H9 (cell line): ENCODE measurements around the gene TSC22D3. TPM values are rescaled to one million over a fixed set of nuclear protein-coding genes. Genes with fewer than 3 reads are reported as not detected.
A peak's percentile ranks its signal among the peaks of the same experiment; 100 is the strongest.

ENCODE experiments used
- DNase-seq: peaks from one replicate; pipeline ENCODE4 v3.0.0-alpha.2; 2017
- H2AFZ ChIP-seq: one replicate; pipeline ENCODE4 v1.6.1; 2013; ENCODE audit warnings: mild to moderate bottlenecking, low read length, control low read depth, moderate library complexity
- H2AK5ac ChIP-seq: 2 replicates; pipeline ENCODE4 v1.6.1; 2013; ENCODE audit warnings: low read length, control low read depth, mixed read lengths; ENCODE audit not compliant: insufficient read length
- H2BK120ac ChIP-seq: one replicate; pipeline ENCODE4 v1.6.1; 2013; ENCODE audit warnings: low read depth, mild to moderate bottlenecking, low read length, control low read depth, inconsistent platforms; ENCODE audit not compliant: poor library complexity, severe bottlenecking
- H2BK12ac ChIP-seq: 2 replicates; pipeline ENCODE4 v1.6.1; 2013; ENCODE audit warnings: low read length, control low read depth, mixed read lengths, low read depth; ENCODE audit not compliant: insufficient read length
- H2BK15ac ChIP-seq: 2 replicates; pipeline ENCODE4 v1.6.1; 2013; ENCODE audit warnings: low read depth, low read length, control low read depth
- H2BK20ac ChIP-seq: one replicate; pipeline ENCODE4 v1.6.1; 2013; ENCODE audit warnings: low read depth, mild to moderate bottlenecking, low read length, control low read depth, inconsistent platforms; ENCODE audit not compliant: poor library complexity, severe bottlenecking
- H2BK5ac ChIP-seq: 2 replicates; pipeline ENCODE4 v1.6.1; 2013; ENCODE audit warnings: low read length, control low read depth, mixed read lengths; ENCODE audit not compliant: insufficient read length
- H3K14ac ChIP-seq: 2 replicates; pipeline ENCODE4 v1.6.1; 2013; ENCODE audit warnings: low read length, control low read depth; ENCODE audit not compliant: insufficient read depth
- H3K18ac ChIP-seq: 2 replicates; pipeline ENCODE4 v1.6.1; 2013; ENCODE audit warnings: low read depth, mild to moderate bottlenecking, mixed read lengths, low read length, control low read depth; ENCODE audit not compliant: insufficient read length
- H3K23ac ChIP-seq: 2 replicates; pipeline ENCODE4 v1.6.1; 2013; ENCODE audit warnings: low read length, control low read depth, mixed read lengths, low read depth; ENCODE audit not compliant: insufficient read length
- H3K23me2 ChIP-seq: 2 replicates; pipeline ENCODE4 v1.6.1; 2013; ENCODE audit warnings: low read depth, mild to moderate bottlenecking, mixed read lengths, low read length, control low read depth; ENCODE audit not compliant: insufficient read length, poor library complexity, severe bottlenecking
- H3K27ac ChIP-seq: 2 replicates; pipeline ENCODE4 v1.5.1; 2013; ENCODE audit warnings: low read length, control low read depth, mixed read lengths, low read depth; ENCODE audit not compliant: insufficient read length
- H3K27me3 ChIP-seq: 2 replicates; pipeline ENCODE4 v1.6.1; 2013; ENCODE audit warnings: low read length, control low read depth, inconsistent platforms; ENCODE audit not compliant: insufficient read depth
- H3K4ac ChIP-seq: 2 replicates; pipeline ENCODE4 v1.6.1; 2013; ENCODE audit warnings: low read depth, mild to moderate bottlenecking, control low read depth, inconsistent platforms, low read length, moderate library complexity
- H3K4me1 ChIP-seq: 2 replicates; pipeline ENCODE4 v1.6.1; 2013; ENCODE audit warnings: low read length, control low read depth, inconsistent platforms; ENCODE audit not compliant: insufficient read depth
- H3K4me2 ChIP-seq: 2 replicates; pipeline ENCODE4 v1.6.1; 2013; ENCODE audit warnings: low read length, control low read depth, mixed read lengths; ENCODE audit not compliant: insufficient read length, insufficient read depth
- H3K56ac ChIP-seq: 2 replicates; pipeline ENCODE4 v1.6.1; 2013; ENCODE audit warnings: low read depth, mild to moderate bottlenecking, mixed read lengths, low read length, control low read depth; ENCODE audit not compliant: insufficient read length
- H3K79me1 ChIP-seq: 2 replicates; pipeline ENCODE4 v1.6.1; 2013; ENCODE audit warnings: low read depth, mild to moderate bottlenecking, moderate library complexity, low read length, control low read depth, inconsistent platforms; ENCODE audit not compliant: insufficient read depth, poor library complexity, severe bottlenecking
- H3K79me2 ChIP-seq: 2 replicates; pipeline ENCODE4 v1.6.1; 2013; ENCODE audit warnings: low read length, control low read depth, inconsistent platforms; ENCODE audit not compliant: insufficient read depth
- H3K9ac ChIP-seq: 2 replicates; pipeline ENCODE4 v1.6.1; 2013; ENCODE audit warnings: low read length, control low read depth, mixed read lengths; ENCODE audit not compliant: insufficient read length; ENCODE audit errors: extremely low read depth
- H3K9me3 ChIP-seq: one replicate; pipeline ENCODE4 v1.6.1; 2013; ENCODE audit warnings: low read depth, low read length, inconsistent platforms; ENCODE audit not compliant: control insufficient read depth
- H3T11ph ChIP-seq: one replicate; pipeline ENCODE4 v1.6.1; 2013; ENCODE audit warnings: mild to moderate bottlenecking, low read length, control low read depth, inconsistent platforms
- H4K20me1 ChIP-seq: one replicate; pipeline ENCODE4 v1.6.1; 2013; ENCODE audit not compliant: control insufficient read depth, insufficient read length, insufficient read depth
- H4K5ac ChIP-seq: 2 replicates; pipeline ENCODE4 v1.6.1; 2013; ENCODE audit warnings: low read depth, mild to moderate bottlenecking, mixed read lengths, low read length, control low read depth; ENCODE audit not compliant: insufficient read length
- H4K8ac ChIP-seq: replicated peaks from 2 replicates; pipeline ENCODE4 v1.6.1; 2013; ENCODE audit warnings: low read length, control low read depth, mixed read lengths, low read depth; ENCODE audit not compliant: insufficient read length
- H4K91ac ChIP-seq: 2 replicates; pipeline ENCODE4 v1.6.1; 2013; ENCODE audit warnings: low read depth, mild to moderate bottlenecking, moderate library complexity, mixed read lengths, low read length, control low read depth; ENCODE audit not compliant: insufficient read length
- H3K27ac Mint-ChIP-seq, 3 experiments: 2 replicates in 2 of 3; 3 replicates in 1 of 3; pipeline ENCODE4 v1.8.0; 2020 to 2021; ENCODE audit warnings: mixed read lengths in 3 of 3, mild to moderate bottlenecking in 1 of 3, moderate library complexity in 1 of 3
- H3K27me3 Mint-ChIP-seq: 2 replicates; pipeline ENCODE4 v1.8.0; 2021; ENCODE audit warnings: low read depth, mild to moderate bottlenecking, moderate library complexity, mixed read lengths
- H3K36me3 Mint-ChIP-seq, 3 experiments: 2 replicates in 2 of 3; 3 replicates in 1 of 3; pipeline ENCODE4 v1.8.0; 2020 to 2021; ENCODE audit warnings: low read depth in 3 of 3, mixed read lengths in 3 of 3; ENCODE audit not compliant: insufficient read depth in 1 of 3
- H3K4me1 Mint-ChIP-seq, 2 experiments: 2 replicates each; pipeline ENCODE4 v1.8.0; 2020; ENCODE audit warnings: mixed read lengths in 2 of 2
- H3K4me3 Mint-ChIP-seq, 2 experiments: 2 replicates in 1 of 2; 3 replicates in 1 of 2; pipeline ENCODE4 v1.8.0; 2020 to 2021; ENCODE audit warnings: mild to moderate bottlenecking in 2 of 2, mixed read lengths in 2 of 2, moderate library complexity in 1 of 2
- H3K9me3 Mint-ChIP-seq, 2 experiments: 2 replicates in 1 of 2; 3 replicates in 1 of 2; pipeline ENCODE4 v1.8.0; 2020; ENCODE audit warnings: mild to moderate bottlenecking in 2 of 2, mixed read lengths in 2 of 2, moderate library complexity in 1 of 2
- WGBS: extraction: QIAGEN DNeasy Blood & Tissue Kit; methylation state at CpG from one replicate; pipeline ENCODE4 v1.1.7; 2013; ENCODE audit warnings: missing lambda C conversion rate, low lambda C conversion rate, mixed read lengths; ENCODE audit not compliant: insufficient read length; ENCODE audit errors: extremely low coverage; 5-methylcytosine and 5-hydroxymethylcytosine counted together
- total RNA-seq: library from RNA; stranded (reverse); gene quantifications from 2 replicates; pipeline ENCODE4 v1.2.1, GENCODE V29; 2021
- TF ChIP-seq, protein P1 (sequence below): fragments of 200-600 bp; sonication (generic); conservative IDR thresholded peaks from 3 replicates; pipeline ENCODE4 v1.8.0; 2021; ENCODE audit warnings: antibody characterized with exemption, mild to moderate bottlenecking

The TSC22D3 gene
- total RNA-seq, 1 experiment from 2014 or later = 10.5 TPM

DNA sequence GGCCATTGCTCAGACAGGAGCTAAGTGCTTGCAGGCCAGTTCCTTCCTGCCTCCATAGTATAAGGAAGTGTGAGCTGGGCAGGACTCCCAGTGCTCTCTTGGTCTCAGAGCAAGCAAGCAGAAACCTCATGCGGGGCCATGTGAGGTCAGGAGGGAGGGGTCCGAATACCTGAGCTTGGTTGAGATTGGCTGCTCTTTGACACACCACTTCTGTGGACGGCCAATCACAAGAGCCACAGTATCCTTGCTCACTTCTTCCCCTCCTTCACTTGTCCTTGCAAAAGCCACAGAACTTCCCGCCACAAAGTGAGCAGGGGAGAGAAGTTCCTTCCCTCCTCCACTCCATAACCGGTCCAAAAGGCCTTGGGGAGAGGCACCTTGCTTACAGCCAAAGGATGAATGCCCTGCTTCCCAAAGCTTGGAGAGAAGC lies 90.6 kb downstream of the TSC22D3 start:
- H3K27ac Mint-ChIP-seq = no peak overlapping the region; a peak in 1 of 7 replicates
- Histone ChIP-seq H3K4ac (no peak overlapping the region), H3K27ac (no peak overlapping the region), H3K14ac (no peak overlapping the region), H4K5ac (no peak overlapping the region), H3K4me2 (no peak overlapping the region), H3K9ac (no peak overlapping the region), H4K91ac (no peak overlapping the region), H3K18ac (peak overlapping the region; percentile 44), H3K23ac (no peak overlapping the region), H2BK15ac (no peak overlapping the region), H2BK12ac (no peak overlapping the region), H2BK20ac (no peak overlapping the region), H3K79me2 (no peaks in the 10 kb centered on the region), H3K27me3 (no peaks in the 10 kb centered on the region), H4K20me1 (no peaks in the 10 kb centered on the region), H3K79me1 (no peaks in the 10 kb centered on the region), H3K56ac (no peak overlapping the region), H3K4me1 (no peaks in the 10 kb centered on the region), H3K9me3 (no peaks in the 10 kb centered on the region), H2BK120ac (no peak overlapping the region), H3T11ph (no peak overlapping the region), H2AFZ (no peak overlapping the region), H2BK5ac (no peak overlapping the region), H2AK5ac (no peak overlapping the region), H3K23me2 (no peaks in the 10 kb centered on the region), H4K8ac (no peak overlapping the region)
- no peaks in the 10 kb centered on the region; a peak in 1 of 7 replicates for H3K36me3 Mint-ChIP-seq
- peaks cover 0 to 48% of the 10 kb centered on the region in 2 experiments; a peak in 2 of 5 replicates for H3K9me3 Mint-ChIP-seq
- no CpG with 5 or more reads among the region's 5 CpGs for WGBS
- TF ChIP-seq, protein P1, sequence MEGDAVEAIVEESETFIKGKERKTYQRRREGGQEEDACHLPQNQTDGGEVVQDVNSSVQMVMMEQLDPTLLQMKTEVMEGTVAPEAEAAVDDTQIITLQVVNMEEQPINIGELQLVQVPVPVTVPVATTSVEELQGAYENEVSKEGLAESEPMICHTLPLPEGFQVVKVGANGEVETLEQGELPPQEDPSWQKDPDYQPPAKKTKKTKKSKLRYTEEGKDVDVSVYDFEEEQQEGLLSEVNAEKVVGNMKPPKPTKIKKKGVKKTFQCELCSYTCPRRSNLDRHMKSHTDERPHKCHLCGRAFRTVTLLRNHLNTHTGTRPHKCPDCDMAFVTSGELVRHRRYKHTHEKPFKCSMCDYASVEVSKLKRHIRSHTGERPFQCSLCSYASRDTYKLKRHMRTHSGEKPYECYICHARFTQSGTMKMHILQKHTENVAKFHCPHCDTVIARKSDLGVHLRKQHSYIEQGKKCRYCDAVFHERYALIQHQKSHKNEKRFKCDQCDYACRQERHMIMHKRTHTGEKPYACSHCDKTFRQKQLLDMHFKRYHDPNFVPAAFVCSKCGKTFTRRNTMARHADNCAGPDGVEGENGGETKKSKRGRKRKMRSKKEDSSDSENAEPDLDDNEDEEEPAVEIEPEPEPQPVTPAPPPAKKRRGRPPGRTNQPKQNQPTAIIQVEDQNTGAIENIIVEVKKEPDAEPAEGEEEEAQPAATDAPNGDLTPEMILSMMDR = no peak
- no peak overlapping the region for H3K4me3 Mint-ChIP-seq
- H3K27me3 Mint-ChIP-seq = peaks cover 6% of the 10 kb centered on the region
- DNase-seq = peak; percentile 78
- H3K4me1 Mint-ChIP-seq = no peaks in the 10 kb centered on the region
